CD4-positive, alpha-beta T cell (primary cell): ENCODE results near the gene CREB3L1. TPM values are rescaled to one million over a fixed set of nuclear protein-coding genes. Genes with fewer than 3 reads are reported as not detected.

Source experiments
- ATAC-seq: fragments of 200-7000 bp; cut with Tn5 transposase; one replicate; pipeline ENCODE4 v1.10.0; 2022; ENCODE audit warnings: mild to moderate bottlenecking; ENCODE audit not compliant: poor library complexity
- CTCF ChIA-PET: fragments of 350-600 bp; sonication (Branson Sonifier 250); formaldehyde crosslinking; loops from one replicate; lab custom pipeline; 2021; ENCODE audit warnings: antibody characterized with exemption, inconsistent platforms; lab: Charles Lee
- POLR2A ChIA-PET: fragments of 350-600 bp; sonication (Branson Sonifier 250); formaldehyde crosslinking; loops from one replicate; lab custom pipeline; 2021; ENCODE audit warnings: antibody characterized with exemption, inconsistent platforms; lab: Charles Lee
- DNase-seq, 14 experiments: peaks; one replicate each; pipeline ENCODE4 v3.0.0-alpha.2; 2013 to 2020; ENCODE audit warnings: mixed read lengths in 2 of 14
- H3K27ac ChIP-seq, 2 donors: one replicate each; pipeline versions ENCODE4 v1.5.1 to v1.7.0; 2013; ENCODE audit warnings: low read length in 2 of 2, low read depth in 1 of 2, mild to moderate bottlenecking in 1 of 2
- H3K27me3 ChIP-seq, 2 experiments: 1 replicate in 1 of 2; 2 replicates in 1 of 2; pipeline versions ENCODE4 v1.6.1 to v1.7.0; 2013; ENCODE audit warnings: low read length in 2 of 2, control low read depth in 1 of 2, mild to moderate bottlenecking in 1 of 2, moderate library complexity in 1 of 2; ENCODE audit not compliant: insufficient read depth in 2 of 2, control insufficient read depth in 1 of 2
- H3K36me3 ChIP-seq: one replicate; pipeline ENCODE4 v1.6.1; 2013; ENCODE audit warnings: low read length, control low read depth; ENCODE audit not compliant: insufficient read depth
- H3K4me1 ChIP-seq: one replicate; pipeline ENCODE4 v1.6.1; 2013; ENCODE audit warnings: low read length, control low read depth; ENCODE audit not compliant: insufficient read depth
- H3K4me3 ChIP-seq: one replicate; pipeline ENCODE4 v1.5.1; 2013; ENCODE audit warnings: mild to moderate bottlenecking, low read length, moderate library complexity
- H3K9me3 ChIP-seq, 2 experiments: 1 replicate in 1 of 2; 2 replicates in 1 of 2; pipeline versions ENCODE4 v1.6.1 to v1.7.0; 2013; ENCODE audit warnings: low read length in 2 of 2, mild to moderate bottlenecking in 2 of 2, control low read depth in 1 of 2, moderate library complexity in 1 of 2; ENCODE audit not compliant: control insufficient read depth in 1 of 2, insufficient read depth in 1 of 2
- H3K27ac Mint-ChIP-seq: one replicate; pipeline ENCODE4 v1.8.0; 2020; ENCODE audit warnings: mixed read lengths
- H3K27me3 Mint-ChIP-seq: one replicate; pipeline ENCODE4 v1.8.0; 2021; ENCODE audit warnings: mixed read lengths
- H3K36me3 Mint-ChIP-seq: one replicate; pipeline ENCODE4 v1.8.0; 2021; ENCODE audit warnings: low read depth, mixed read lengths
- H3K4me1 Mint-ChIP-seq: one replicate; pipeline ENCODE4 v1.8.0; 2021; ENCODE audit warnings: low read depth, mixed read lengths
- H3K4me3 Mint-ChIP-seq: one replicate; pipeline ENCODE4 v1.8.0; 2020; ENCODE audit warnings: mild to moderate bottlenecking, mixed read lengths
- H3K9me3 Mint-ChIP-seq: one replicate; pipeline ENCODE4 v1.8.0; 2020; ENCODE audit warnings: mixed read lengths
- CTCF ChIP-seq: fragments of 200-600 bp; IDR thresholded peaks from one replicate; pipeline ENCODE4 v1.8.0; 2022; ENCODE audit warnings: antibody characterized with exemption, mild to moderate bottlenecking
- intact Hi-C, 2 experiments: fragments of 100-400 bp; cut with DNase I in 1 of 2; cut with micrococcal nuclease in 1 of 2; formaldehyde crosslinking; loops; one replicate each; pipeline versions ENCODE4 v1.15.1 to v1.9.0; 2023 to 2025; cut with DNase I, micrococcal nuclease
- total RNA-seq, 174 experiments: library from RNA in 2 of 174; stranded (reverse) in 2 of 174; gene quantifications; one replicate each; pipeline ENCODE4 v1.2.3 and lab custom pipeline; 2021 to 2026

CREB3L1 gene
- total RNA-seq, 2 experiments from 2014 or later, result not detected

GRCh38 chr11:46369458-46370152, 92.1 kb downstream of the CREB3L1 start:
- H3K4me3 Mint-ChIP-seq, result no peak overlapping the region
- CTCF ChIA-PET, result interaction anchor here (1.6 to 5.3 kb wide), 2 partner anchors 18 to 22 kb away, joined by 3 to 34 read pairs; partner anchors contain the start of gene DGKZ
- Histone ChIP-seq H3K27me3 (no peaks in the 10 kb centered on the region), H3K4me1 (peaks cover 39% of the 10 kb centered on the region), H3K36me3 (peaks cover 79% of the 10 kb centered on the region), H3K27ac (no peak overlapping the region), H3K4me3 (no peak overlapping the region), H3K9me3 (no peaks in the 10 kb centered on the region)
- intact Hi-C loops, result loop anchor here (5.0 kb wide), 3 partner anchors 52 to 168 kb away; no protein-coding TSS in a partner anchor
- peak in 10 of 14 experiments; percentile 38 to 75 (median 47) for DNase-seq
- no peaks in the 10 kb centered on the region for H3K27me3 Mint-ChIP-seq
- H3K36me3 Mint-ChIP-seq, result peaks cover 73% of the 10 kb centered on the region
- H3K27ac Mint-ChIP-seq, result peak overlapping the region; percentile 74
- POLR2A ChIA-PET, result interaction anchor here (0.6 to 4.4 kb wide), 2 partner anchors 8 to 21 kb away, joined by 4 to 25 read pairs; partner anchors contain the start of gene DGKZ
- TF ChIP-seq CTCF, result peak; percentile 78
- H3K9me3 Mint-ChIP-seq, result no peaks in the 10 kb centered on the region
- H3K4me1 Mint-ChIP-seq, result peaks cover 39% of the 10 kb centered on the region
- ATAC-seq, result peak; percentile 73

- TF ChIP-seq CTCF, result no peak
- no peak overlapping the region for H3K4me3 ChIP-seq
- H3K27me3 ChIP-seq, result no peaks in the 10 kb centered on the region
- peaks cover 73% of the 10 kb centered on the region for H3K36me3 Mint-ChIP-seq
- no peak overlapping the region for H3K4me3 Mint-ChIP-seq
- H3K27ac Mint-ChIP-seq, result no peak overlapping the region
- peaks cover 36% of the 10 kb centered on the region for H3K4me1 ChIP-seq
- ChIA-PET CTCF (no interaction called here), POLR2A (no interaction called here)
- H3K27me3 Mint-ChIP-seq, result no peaks in the 10 kb centered on the region
- no peak overlapping the region for H3K27ac ChIP-seq
- no peaks in the 10 kb centered on the region for H3K9me3 ChIP-seq
- ATAC-seq, result no peak
- no peaks in the 10 kb centered on the region for H3K9me3 Mint-ChIP-seq
- DNase-seq, result no peak
- H3K36me3 ChIP-seq, result peaks cover 83% of the 10 kb centered on the region
- intact Hi-C loops, result no loop called here
- peaks cover 33% of the 10 kb centered on the region for H3K4me1 Mint-ChIP-seq
Measured at GRCh38 chr11:46370253-46370652, 92.8 kb downstream of the CREB3L1 start.

Other genes with a start within 250 kb of the CREB3L1 start
- 10 to 100 TPM; 59.5 to 66.2 TPM for gene PHF21A, start 156.2 kb upstream of the CREB3L1 start, total RNA-seq
- 100 to 1,000 TPM; 159 to 166 TPM for gene DGKZ, start 69.8 kb downstream of the CREB3L1 start, total RNA-seq
- 1 to 10 TPM; 5.5 to 6.5 TPM for gene MDK, start 104.0 kb downstream of the CREB3L1 start, total RNA-seq
- 1 to 10 TPM; 3.2 to 3.7 TPM for gene CHRM4, start 114.1 kb downstream of the CREB3L1 start, total RNA-seq